ENCODE results near the gene ZNF598. TPM values are rescaled to one million over a fixed set of nuclear protein-coding genes. Genes with fewer than 3 reads are reported as not detected.
A peak's percentile ranks its signal among the peaks of the same experiment; 100 is the strongest.

The ZNF598 gene
- total RNA-seq, 2 donors from 2014 or later: 45.4 to 64.3 TPM

DNA sequence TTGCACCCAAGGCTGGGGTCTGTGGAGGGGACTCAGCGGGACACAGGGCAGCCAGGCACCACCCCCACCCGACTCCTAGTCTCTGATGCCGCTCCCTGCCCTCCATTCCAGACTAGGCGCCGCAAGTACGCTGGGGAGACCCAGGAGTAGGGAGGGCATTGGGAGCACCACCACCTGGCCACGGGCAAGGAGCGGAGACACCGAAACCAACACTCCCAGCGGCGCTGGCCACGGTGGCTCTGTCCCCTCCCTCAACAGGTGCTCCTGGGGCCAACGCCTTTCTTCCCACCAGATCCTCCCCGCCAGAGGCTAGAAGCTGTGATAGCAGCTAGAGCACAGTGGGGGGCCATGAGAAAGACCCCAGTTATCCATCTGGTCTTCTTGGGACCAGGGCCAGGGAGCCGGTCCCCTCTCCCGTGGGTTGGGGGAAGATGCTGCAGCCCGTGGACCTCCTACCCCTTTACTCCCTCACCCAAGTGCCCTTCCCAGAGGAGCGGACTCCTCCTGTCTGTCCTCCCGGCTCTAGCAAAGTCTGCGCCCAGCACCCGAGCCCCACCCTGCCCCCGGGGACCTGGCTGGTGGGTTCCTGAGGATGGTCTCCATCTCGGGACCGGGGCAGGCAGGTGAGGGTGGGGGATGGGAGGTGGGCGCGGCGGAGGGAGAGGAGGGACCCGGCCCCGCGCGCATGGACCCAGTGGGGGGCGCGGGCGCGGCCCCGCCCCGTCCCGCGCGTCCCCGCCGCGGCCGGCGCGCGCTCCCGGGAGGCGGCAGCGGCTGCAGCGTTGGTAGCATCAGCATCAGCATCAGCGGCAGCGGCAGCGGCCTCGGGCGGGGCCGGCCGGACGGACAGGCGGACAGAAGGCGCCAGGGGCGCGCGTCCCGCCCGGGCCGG is 20.2 kb downstream of the ZNF598 start, which contains the start of gene SYNGR3:
TSS of gene SYNGR3 (plus strand) at position 762 of the 892 bp plus-strand sequence. CDS start 133 bp downstream, outside the sequence.
- H3K27ac ChIP-seq: no peak within 1 kb of the TSS
- peak within 1 kb of the TSS; percentile 8 for H3K4me3 ChIP-seq
- peaks cover 23% of the 10 kb centered on the region for H3K27me3 ChIP-seq
- no peaks in the 10 kb centered on the region for H3K9me3 ChIP-seq
- peak; percentile 44 for DNase-seq
- TF ChIP-seq, protein P1, sequence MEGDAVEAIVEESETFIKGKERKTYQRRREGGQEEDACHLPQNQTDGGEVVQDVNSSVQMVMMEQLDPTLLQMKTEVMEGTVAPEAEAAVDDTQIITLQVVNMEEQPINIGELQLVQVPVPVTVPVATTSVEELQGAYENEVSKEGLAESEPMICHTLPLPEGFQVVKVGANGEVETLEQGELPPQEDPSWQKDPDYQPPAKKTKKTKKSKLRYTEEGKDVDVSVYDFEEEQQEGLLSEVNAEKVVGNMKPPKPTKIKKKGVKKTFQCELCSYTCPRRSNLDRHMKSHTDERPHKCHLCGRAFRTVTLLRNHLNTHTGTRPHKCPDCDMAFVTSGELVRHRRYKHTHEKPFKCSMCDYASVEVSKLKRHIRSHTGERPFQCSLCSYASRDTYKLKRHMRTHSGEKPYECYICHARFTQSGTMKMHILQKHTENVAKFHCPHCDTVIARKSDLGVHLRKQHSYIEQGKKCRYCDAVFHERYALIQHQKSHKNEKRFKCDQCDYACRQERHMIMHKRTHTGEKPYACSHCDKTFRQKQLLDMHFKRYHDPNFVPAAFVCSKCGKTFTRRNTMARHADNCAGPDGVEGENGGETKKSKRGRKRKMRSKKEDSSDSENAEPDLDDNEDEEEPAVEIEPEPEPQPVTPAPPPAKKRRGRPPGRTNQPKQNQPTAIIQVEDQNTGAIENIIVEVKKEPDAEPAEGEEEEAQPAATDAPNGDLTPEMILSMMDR (IDR thresholded peaks at IDR 0.05): no peak
- H3K9ac ChIP-seq (ENCODE audit: low read depth in 2 of 2, low read length in 2 of 2): peak within 1 kb of the TSS; percentile 73 to 78
- intact Hi-C loops (cut with DNase I): no loop called here
- H3K4me1 ChIP-seq: peaks cover 28% of the 10 kb centered on the region
- peaks cover 5% of the 10 kb centered on the region for H3K36me3 ChIP-seq

DNA sequence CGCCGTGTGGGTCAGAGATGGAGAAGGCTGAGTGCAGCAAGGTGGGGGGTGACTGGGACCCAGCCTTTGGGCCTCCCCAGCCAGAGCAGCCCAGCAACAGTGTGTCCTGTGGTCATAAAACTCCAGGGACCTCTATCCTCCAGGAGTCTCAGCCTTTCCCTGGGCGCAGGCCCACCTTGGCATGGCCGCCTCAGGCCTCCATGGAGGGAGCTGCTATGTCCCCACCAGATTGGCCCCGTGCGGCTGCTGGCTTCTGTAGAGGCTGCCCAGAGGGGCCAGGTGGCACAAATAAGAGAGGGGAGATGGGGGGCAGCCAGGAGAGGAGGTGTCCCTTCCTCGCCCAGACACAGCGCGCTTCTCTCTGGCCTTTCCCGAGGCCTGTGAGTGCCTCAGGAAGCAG is 22.4 kb downstream of the ZNF598 start:
- peaks cover 23% of the 10 kb centered on the region for H3K27me3 ChIP-seq

DNA sequence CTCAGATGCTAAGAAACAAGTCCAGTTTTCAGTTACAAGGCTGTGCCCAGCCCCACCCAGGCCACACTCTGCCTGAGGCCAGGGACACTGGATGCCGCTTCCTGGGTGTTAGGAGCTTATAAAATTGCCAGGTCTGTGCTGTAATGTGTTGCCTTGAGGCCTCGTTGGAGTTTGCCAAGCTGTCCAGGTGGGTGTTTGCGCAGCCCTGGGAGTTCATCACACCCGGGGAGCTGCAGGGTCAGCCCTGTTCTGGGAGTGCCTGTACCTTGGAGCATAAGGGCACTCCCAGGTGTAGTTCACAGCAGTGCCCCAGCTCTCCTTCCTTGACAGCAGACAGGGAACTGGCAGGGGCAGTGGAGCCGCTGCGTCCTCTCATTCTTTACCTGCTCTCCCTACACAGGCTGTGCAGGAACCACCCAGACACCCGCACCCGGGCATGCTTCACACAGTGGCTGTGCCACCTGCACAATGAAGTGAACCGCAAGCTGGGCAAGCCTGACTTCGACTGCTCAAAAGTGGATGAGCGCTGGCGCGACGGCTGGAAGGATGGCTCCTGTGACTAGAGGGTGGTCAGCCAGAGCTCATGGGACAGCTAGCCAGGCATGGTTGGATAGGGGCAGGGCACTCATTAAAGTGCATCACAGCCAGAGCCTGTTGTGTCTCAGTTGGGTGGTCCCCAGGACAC is 24.0 kb downstream of the ZNF598 start:
- peak; percentile 81 for DNase-seq
- Histone ChIP-seq H3K9me3 (no peaks in the 10 kb centered on the region), H3K36me3 (peaks cover 5% of the 10 kb centered on the region), H3K4me1 (peaks cover 28% of the 10 kb centered on the region), H3K27ac (peak overlapping the region; percentile 93), H3K4me3 (peak overlapping the region; percentile 87), H3K9ac (ENCODE audit: low read depth in 2 of 2, low read length in 2 of 2) (peak overlapping the region; percentile 56 to 63), H3K27me3 (peaks cover 17% of the 10 kb centered on the region)
- TF ChIP-seq, protein P1 (IDR thresholded peaks at IDR 0.05): no peak
- intact Hi-C loops (cut with DNase I): no loop called here

More for the DNA sequence above, 22.4 kb downstream of the ZNF598 start:
- Histone ChIP-seq H3K4me3 (no peak overlapping the region), H3K36me3 (peaks cover 5% of the 10 kb centered on the region), H3K9ac (ENCODE audit: low read depth in 2 of 2, low read length in 2 of 2) (no peak overlapping the region), H3K27ac (no peak overlapping the region), H3K4me1 (peaks cover 39% of the 10 kb centered on the region), H3K9me3 (no peaks in the 10 kb centered on the region)
- no peak for DNase-seq
- TF ChIP-seq, protein P1 (IDR thresholded peaks at IDR 0.05): no peak
- intact Hi-C loops (cut with DNase I): no loop called here

DNA sequence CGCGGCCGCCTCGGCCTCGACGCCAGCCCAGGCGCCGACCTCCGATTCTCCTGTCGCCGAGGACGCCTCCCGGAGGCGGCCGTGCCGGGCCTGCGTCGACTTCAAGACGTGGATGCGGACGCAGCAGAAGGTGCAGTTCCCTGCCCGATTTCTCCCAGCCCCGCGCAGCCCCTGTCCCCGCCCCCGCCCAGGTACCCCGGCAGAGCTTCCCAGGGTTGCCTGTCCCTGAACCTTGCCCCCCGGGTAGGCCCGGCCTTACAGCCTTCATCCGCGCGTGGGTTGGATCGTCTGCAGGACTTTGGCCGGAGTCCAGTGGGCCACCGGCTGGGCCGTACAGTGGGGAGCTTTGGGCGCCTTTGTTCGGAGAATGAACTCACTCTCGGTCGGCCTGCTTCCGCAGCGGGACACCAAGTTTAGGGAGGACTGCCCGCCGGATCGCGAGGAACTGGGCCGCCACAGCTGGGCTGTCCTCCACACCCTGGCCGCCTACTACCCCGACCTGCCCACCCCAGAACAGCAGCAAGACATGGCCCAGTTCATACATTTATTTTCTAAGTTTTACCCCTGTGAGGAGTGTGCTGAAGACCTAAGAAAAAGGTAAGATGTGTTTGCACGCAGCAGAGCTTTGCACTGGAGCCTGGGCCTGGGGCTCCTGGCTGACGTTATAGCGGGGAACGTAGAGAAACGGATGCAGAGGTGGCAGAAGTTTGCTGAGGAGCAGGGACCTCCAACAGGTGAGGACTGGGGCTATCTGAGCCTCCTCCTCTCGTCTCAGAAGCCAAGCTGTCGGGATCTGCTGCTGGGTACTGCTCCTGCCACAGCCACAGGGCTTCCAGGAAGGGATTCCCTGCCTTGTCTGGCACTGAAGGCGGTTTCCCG is 25.0 kb downstream of the ZNF598 start:
- DNase-seq: peak; percentile 65
- intact Hi-C loops (cut with DNase I): no loop called here
- Histone ChIP-seq H3K27ac (peak overlapping the region; percentile 93), H3K9ac (ENCODE audit: low read depth in 2 of 2, low read length in 2 of 2) (peak overlapping the region; percentile 63 to 70), H3K4me1 (peaks cover 26% of the 10 kb centered on the region), H3K36me3 (peaks cover 5% of the 10 kb centered on the region), H3K4me3 (peak overlapping the region; percentile 87), H3K9me3 (no peaks in the 10 kb centered on the region), H3K27me3 (peaks cover 18% of the 10 kb centered on the region)
- TF ChIP-seq, protein P1 (IDR thresholded peaks at IDR 0.05): no peak
